Transverse colon (tissue), 4 donors: ENCODE measurements around the gene CDK4. TPM values are rescaled to one million over a fixed set of nuclear protein-coding genes. Genes with fewer than 3 reads are reported as not detected.

Source experiments
- DNase-seq: peaks from one replicate; pipeline ENCODE4 v3.0.0-alpha.2; 2019
- H3K27ac ChIP-seq, 4 donors: fragments of 200-600 bp; sonication (generic); 2 replicates each; pipeline ENCODE4 v1.5.1; 2016 to 2018; ENCODE audit warnings: inconsistent platforms in 4 of 4
- H3K27me3 ChIP-seq: fragments of 200-600 bp; sonication (generic); 2 replicates; pipeline ENCODE4 v1.5.1; 2017; ENCODE audit warnings: inconsistent platforms
- H3K36me3 ChIP-seq, 4 donors: fragments of 200-600 bp; sonication (generic); 2 replicates each; pipeline ENCODE4 v1.5.1; 2017 to 2019; ENCODE audit warnings: inconsistent platforms in 4 of 4
- H3K4me1 ChIP-seq, 4 donors: fragments of 200-600 bp; sonication (generic); 2 replicates each; pipeline ENCODE4 v1.5.1; 2017 to 2020; ENCODE audit warnings: inconsistent platforms in 4 of 4
- H3K4me3 ChIP-seq, 4 donors: fragments of 200-600 bp; sonication (generic); 1 replicate in 1 of 4; 2 replicates in 3 of 4; pipeline versions ENCODE4 v1.5.1 to v1.6.1; 2017 to 2019; ENCODE audit warnings: inconsistent platforms in 4 of 4
- H3K9me3 ChIP-seq, 2 donors: fragments of 200-600 bp; sonication (generic); 2 replicates each; pipeline ENCODE4 v1.5.1; 2017 to 2019; ENCODE audit warnings: inconsistent platforms in 2 of 2
- EP300 ChIP-seq: sonication (generic); formaldehyde crosslinking; IDR thresholded peaks from one replicate; pipeline ENCODE4 v1.6.1; 2017; ENCODE audit warnings: antibody characterized with exemption, low read depth
- POLR2A ChIP-seq: fragments of 450-650 bp; IDR thresholded peaks from one replicate; pipeline ENCODE4 v1.6.1; 2016; ENCODE audit warnings: antibody characterized with exemption, mild to moderate bottlenecking, moderate library complexity
- POLR2AphosphoS5 ChIP-seq, 3 donors: sonication (generic); formaldehyde crosslinking; IDR thresholded peaks; one replicate each; pipeline ENCODE4 v1.6.1; 2016; ENCODE audit warnings: antibody characterized with exemption in 3 of 3
- WGBS, 2 donors: methylation state at CpG; one replicate each; pipeline ENCODE4 v1.1.5; 2018; ENCODE audit warnings: low coverage in 1 of 2; 5-methylcytosine and 5-hydroxymethylcytosine counted together
- in situ Hi-C, 4 donors: fragments of 200-750 bp; cut with MboI; loops; one replicate each; pipeline versions ENCODE4 v1.15.0 to v1.15.1; 2017; ENCODE audit warnings: low sequenced_read_pairs in 3 of 4, low pct_ligation_motif_present in 1 of 4, low pct_unique_long_range_greater_than_20kb in 1 of 4
- intact Hi-C: fragments of 100-400 bp; cut with DNase I; formaldehyde crosslinking; loops from one replicate; pipeline ENCODE4 v1.15.1; 2023; ENCODE audit warnings: low total_unique reads
- total RNA-seq, 4 donors: library from RNA; depleted of rRNA; stranded (reverse); fragments of >200 nt; gene quantifications; one replicate each; pipeline ENCODE4 v1.1.0, GENCODE V29; 2016
- TF ChIP-seq, protein P1 (sequence below), 5 experiments: fragments of 200-600 bp in 3 of 5; fragments of 450-650 bp in 2 of 5; sonication (generic) in 3 of 5; IDR thresholded peaks; 1 replicate in 2 of 5; 2 replicates in 3 of 5; pipeline ENCODE4 v1.5.1; 2016 to 2017; ENCODE audit warnings: antibody characterized with exemption in 5 of 5, inconsistent platforms in 3 of 5, mild to moderate bottlenecking in 2 of 5, moderate library complexity in 1 of 5

Gene CDK4
- total RNA-seq, 4 donors from 2014 or later, result 20.9 to 194 (median 47.8) TPM

GRCh38 chr12:57733928-57734327 lies 18.2 kb downstream of the CDK4 start:
- H3K27ac ChIP-seq, result no peak overlapping the region
- no peaks in the 10 kb centered on the region for H3K9me3 ChIP-seq
- intact Hi-C loops, result no loop called here
- in situ Hi-C loops, result no loop called here
- 87% methylated on average over 6 of the region's 6 CpGs; no CpG with 5 or more reads in 1 of the 2 donors for WGBS, 2 donors
- TF ChIP-seq EP300, result no peak
- TF ChIP-seq POLR2A, result no peak
- TF ChIP-seq, protein P1, sequence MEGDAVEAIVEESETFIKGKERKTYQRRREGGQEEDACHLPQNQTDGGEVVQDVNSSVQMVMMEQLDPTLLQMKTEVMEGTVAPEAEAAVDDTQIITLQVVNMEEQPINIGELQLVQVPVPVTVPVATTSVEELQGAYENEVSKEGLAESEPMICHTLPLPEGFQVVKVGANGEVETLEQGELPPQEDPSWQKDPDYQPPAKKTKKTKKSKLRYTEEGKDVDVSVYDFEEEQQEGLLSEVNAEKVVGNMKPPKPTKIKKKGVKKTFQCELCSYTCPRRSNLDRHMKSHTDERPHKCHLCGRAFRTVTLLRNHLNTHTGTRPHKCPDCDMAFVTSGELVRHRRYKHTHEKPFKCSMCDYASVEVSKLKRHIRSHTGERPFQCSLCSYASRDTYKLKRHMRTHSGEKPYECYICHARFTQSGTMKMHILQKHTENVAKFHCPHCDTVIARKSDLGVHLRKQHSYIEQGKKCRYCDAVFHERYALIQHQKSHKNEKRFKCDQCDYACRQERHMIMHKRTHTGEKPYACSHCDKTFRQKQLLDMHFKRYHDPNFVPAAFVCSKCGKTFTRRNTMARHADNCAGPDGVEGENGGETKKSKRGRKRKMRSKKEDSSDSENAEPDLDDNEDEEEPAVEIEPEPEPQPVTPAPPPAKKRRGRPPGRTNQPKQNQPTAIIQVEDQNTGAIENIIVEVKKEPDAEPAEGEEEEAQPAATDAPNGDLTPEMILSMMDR (IDR thresholded peaks at IDR 0.05), result no peak
- no peak for TF ChIP-seq POLR2AphosphoS5 (IDR thresholded peaks at IDR 0.05)
- no peak for DNase-seq
- H3K27me3 ChIP-seq, result peaks cover 72% of the 10 kb centered on the region
- H3K4me1 ChIP-seq, result peaks cover 20 to 34% (median 26%) of the 10 kb centered on the region in 4 donors
- H3K36me3 ChIP-seq, result no peaks in the 10 kb centered on the region
- no peak overlapping the region for H3K4me3 ChIP-seq

GRCh38 chr12:57732726-57733593 lies 19.1 kb downstream of the CDK4 start:
- in situ Hi-C loops, result no loop called here
- no peaks in the 10 kb centered on the region for H3K36me3 ChIP-seq
- TF ChIP-seq POLR2AphosphoS5 (IDR thresholded peaks at IDR 0.05) (no peak), POLR2A (no peak), EP300 (no peak)
- TF ChIP-seq, protein P1 (IDR thresholded peaks at IDR 0.05), result no peak
- H3K4me1 ChIP-seq, result peaks cover 12 to 24% (median 18%) of the 10 kb centered on the region in 4 donors
- peaks cover 70% of the 10 kb centered on the region for H3K27me3 ChIP-seq
- intact Hi-C loops, result no loop called here
- H3K4me3 ChIP-seq, result no peak overlapping the region
- no peaks in the 10 kb centered on the region for H3K9me3 ChIP-seq
- no peak for DNase-seq
- 85% methylated on average over 11 of the region's 11 CpGs; no CpG with 5 or more reads in 1 of the 2 donors for WGBS, 2 donors
- no peak overlapping the region for H3K27ac ChIP-seq

- Histone ChIP-seq H3K4me1 (peaks cover 5 to 18% (median 13%) of the 10 kb centered on the region in 4 donors), H3K36me3 (no peaks in the 10 kb centered on the region), H3K4me3 (no peak overlapping the region), H3K27me3 (peaks cover 70% of the 10 kb centered on the region), H3K9me3 (no peaks in the 10 kb centered on the region), H3K27ac (no peak overlapping the region)
- no peak for DNase-seq
- in situ Hi-C loops (no loop called here), intact Hi-C loops (no loop called here)
- WGBS, 2 donors, result 73% methylated on average over 4 of the region's 4 CpGs; no CpG with 5 or more reads in 1 of the 2 donors
- no peak for TF ChIP-seq POLR2AphosphoS5 (IDR thresholded peaks at IDR 0.05)
- TF ChIP-seq EP300, result no peak
- TF ChIP-seq POLR2A, result no peak
- TF ChIP-seq, protein P1 (IDR thresholded peaks at IDR 0.05), result no peak
Observed at GRCh38 chr12:57732270-57732669, 19.8 kb downstream of the CDK4 start.

DNA sequence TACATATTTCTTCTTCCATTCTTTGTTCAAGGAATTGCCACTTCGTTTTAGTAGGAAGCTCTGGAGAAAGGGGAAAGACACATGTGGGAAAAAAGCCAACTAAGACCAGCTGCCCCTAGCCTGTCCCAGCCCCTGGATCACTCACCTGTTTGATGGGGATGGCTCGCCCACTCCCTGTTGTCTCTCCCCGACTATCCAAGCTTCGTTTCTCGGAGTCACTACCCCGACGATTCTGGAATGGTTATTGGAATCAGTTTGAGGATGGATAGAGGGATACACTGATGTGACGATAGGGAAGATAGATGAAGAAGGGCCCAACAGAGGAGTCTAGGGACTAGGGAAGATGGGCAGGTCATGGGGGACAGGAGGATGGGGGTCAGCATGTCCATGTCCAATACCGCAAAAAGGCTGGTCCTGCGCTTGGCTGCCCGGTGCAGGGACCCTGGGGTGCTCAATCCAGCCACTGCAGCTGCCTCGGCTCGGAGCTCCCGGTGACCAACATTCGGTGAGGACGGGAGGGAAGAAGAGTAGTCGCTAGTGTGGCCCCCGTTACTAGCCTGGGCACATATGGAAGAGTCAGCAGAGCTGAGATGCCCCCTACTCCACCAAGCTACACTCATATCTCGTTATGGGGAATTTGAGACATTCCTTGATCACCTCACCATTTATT lies 20.6 kb downstream of the CDK4 start:
- 83 to 85% methylated on average over 7 to 19 of the region's 19 CpGs for WGBS, 2 donors
- H3K27ac ChIP-seq, result no peak overlapping the region
- intact Hi-C loops, result no loop called here
- peaks cover 68% of the 10 kb centered on the region for H3K27me3 ChIP-seq
- DNase-seq, result no peak
- no peak overlapping the region for H3K4me3 ChIP-seq
- H3K4me1 ChIP-seq, result peaks cover 0 to 22% (median 15%) of the 10 kb centered on the region in 4 donors
- H3K9me3 ChIP-seq, result no peaks in the 10 kb centered on the region
- in situ Hi-C loops, result no loop called here
- H3K36me3 ChIP-seq, result no peaks in the 10 kb centered on the region
- no peak for TF ChIP-seq EP300
